ENCODE measurements around the gene TKT. TPM values are rescaled to one million over a fixed set of nuclear protein-coding genes. Genes with fewer than 3 reads are reported as not detected.

Gene TKT
- polyA plus RNA-seq, 1 donor from 2014 or later: 194 TPM

GRCh38 chr3:53202331-53203015, 53.3 kb downstream of the TKT start:
- Histone ChIP-seq H3K9me3 (ENCODE audit: low read length) (no peaks in the 10 kb centered on the region), H3K27ac (ENCODE audit: low read length) (no peak overlapping the region), H2AFZ (ENCODE audit: low read depth, low read length) (no peak overlapping the region)

More at GRCh38 chr3:53202331-53203015, 53.3 kb downstream of the TKT start:
- no peaks in the 10 kb centered on the region for H4K20me1 ChIP-seq (ENCODE audit: insufficient read depth)
- no peak overlapping the region for H3K4me3 ChIP-seq (ENCODE audit: low read length)
- H3K4me2 ChIP-seq (ENCODE audit: low read length): no peak overlapping the region
- no peaks in the 10 kb centered on the region for H3K36me3 ChIP-seq (ENCODE audit: insufficient read depth, low read length)
- H3F3A ChIP-seq (ENCODE audit: insufficient read depth, low read length, poor library complexity, severe bottlenecking): no peaks in the 10 kb centered on the region
- TF ChIP-seq CTCF (IDR thresholded peaks at IDR 0.05; ENCODE audit: poor library complexity, severe bottlenecking): no peak
- TF ChIP-seq POLR2AphosphoS5 (IDR thresholded peaks at IDR 0.05): no peak
- TF ChIP-seq RAD21 (conservative IDR thresholded peaks at IDR 0.05): no peak
- no peak for TF ChIP-seq TAF1 (IDR thresholded peaks at IDR 0.05; ENCODE audit: low read depth)
- TF ChIP-seq REST (IDR thresholded peaks at IDR 0.05; ENCODE audit: borderline replicate concordance): no peak
- no peak for TF ChIP-seq MXI1 (conservative IDR thresholded peaks at IDR 0.05; ENCODE audit: poor library complexity, severe bottlenecking)
- TF ChIP-seq EP300 (conservative IDR thresholded peaks at IDR 0.05; ENCODE audit: poor library complexity, severe bottlenecking): no peak
- no peak for TF ChIP-seq EZH2 (IDR thresholded peaks at IDR 0.05; ENCODE audit: borderline replicate concordance, insufficient read depth, low read length, poor library complexity, severe bottlenecking)
- no peak for TF ChIP-seq SMC3 (conservative IDR thresholded peaks at IDR 0.05; ENCODE audit: poor library complexity)
- no peaks in the 10 kb centered on the region for H3K9me2 ChIP-seq (ENCODE audit: insufficient read depth, low read length)
- H3K79me2 ChIP-seq (replicated peaks; ENCODE audit: insufficient read depth, low read length): no peaks in the 10 kb centered on the region
- no peaks in the 10 kb centered on the region for H3K27me3 ChIP-seq (ENCODE audit: insufficient read depth, low read depth, low read length)
- H3K9ac ChIP-seq (ENCODE audit: low read length): no peak overlapping the region

All from neural cell (in vitro differentiated cells).